HG03520 (cell line): ENCODE measurements around the gene KCNJ6.
"Not testable (repeated sequence)": the region's sequence is repeated elsewhere in the genome, so short reads cannot be mapped to it uniquely, and the experiment has no call there.

Experiments
- ATAC-seq: cut with Tn5 transposase; IDR thresholded peaks from one replicate; pipeline ENCODE4 v1.9.1; 2021; ENCODE audit warnings: mild to moderate bottlenecking, moderate library complexity; ENCODE audit not compliant: unreplicated experiment

KCNJ6 gene

DNA sequence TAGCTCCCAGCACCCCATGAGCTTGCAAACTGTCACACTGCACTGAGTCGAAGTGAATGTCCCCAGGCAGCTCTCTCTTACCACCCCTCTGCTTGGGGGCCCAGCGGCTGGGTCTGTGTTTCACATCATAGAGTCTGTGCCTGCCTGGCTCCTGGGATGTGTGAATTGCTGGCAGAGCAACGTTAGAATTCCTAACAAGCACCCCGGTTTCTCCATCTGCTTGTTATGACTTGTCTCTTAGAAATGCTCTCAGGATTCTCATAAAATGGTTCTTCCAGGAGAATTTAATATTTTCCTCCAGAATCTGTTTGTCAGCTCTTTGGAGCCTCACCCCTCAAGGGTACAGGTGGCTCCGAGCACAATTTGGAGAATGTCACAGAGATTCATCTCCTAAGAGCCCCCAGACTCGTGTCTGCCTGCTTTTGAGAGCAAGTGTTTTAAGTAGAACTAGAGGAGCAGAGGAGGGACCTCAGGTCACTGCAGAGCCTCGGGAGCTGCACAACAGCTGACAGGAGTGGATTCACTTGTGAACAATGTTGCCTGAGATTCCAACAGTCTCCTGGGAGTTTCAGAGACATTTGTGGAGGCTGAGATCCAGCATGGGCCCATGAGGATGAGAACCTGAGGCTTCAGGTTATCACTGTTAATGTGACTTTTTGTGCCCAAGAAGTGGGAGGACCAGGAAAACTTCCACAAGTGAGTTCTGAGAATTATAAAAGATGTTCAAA, 131.5 kb downstream of the KCNJ6 start:
- no peak for ATAC-seq

DNA sequence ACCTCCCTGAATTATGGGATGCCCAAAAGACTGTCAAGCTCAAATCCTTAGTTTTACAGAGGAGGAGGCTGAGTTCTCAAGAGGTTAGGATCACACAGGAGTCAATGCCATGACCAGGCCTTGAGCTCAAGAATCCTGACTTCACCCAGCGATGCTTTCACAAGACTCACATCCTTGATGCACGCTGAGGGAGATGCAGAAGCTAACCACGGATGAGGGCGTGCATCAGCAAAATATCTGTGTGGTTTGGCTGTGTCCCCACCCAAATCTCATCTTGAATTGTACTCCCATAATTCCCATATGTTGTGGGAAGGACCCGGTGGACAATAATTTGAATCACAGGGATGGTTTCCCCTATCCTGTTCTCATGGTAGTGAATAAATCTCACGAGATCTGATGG, 133.2 kb downstream of the KCNJ6 start:
- no peak for ATAC-seq

DNA sequence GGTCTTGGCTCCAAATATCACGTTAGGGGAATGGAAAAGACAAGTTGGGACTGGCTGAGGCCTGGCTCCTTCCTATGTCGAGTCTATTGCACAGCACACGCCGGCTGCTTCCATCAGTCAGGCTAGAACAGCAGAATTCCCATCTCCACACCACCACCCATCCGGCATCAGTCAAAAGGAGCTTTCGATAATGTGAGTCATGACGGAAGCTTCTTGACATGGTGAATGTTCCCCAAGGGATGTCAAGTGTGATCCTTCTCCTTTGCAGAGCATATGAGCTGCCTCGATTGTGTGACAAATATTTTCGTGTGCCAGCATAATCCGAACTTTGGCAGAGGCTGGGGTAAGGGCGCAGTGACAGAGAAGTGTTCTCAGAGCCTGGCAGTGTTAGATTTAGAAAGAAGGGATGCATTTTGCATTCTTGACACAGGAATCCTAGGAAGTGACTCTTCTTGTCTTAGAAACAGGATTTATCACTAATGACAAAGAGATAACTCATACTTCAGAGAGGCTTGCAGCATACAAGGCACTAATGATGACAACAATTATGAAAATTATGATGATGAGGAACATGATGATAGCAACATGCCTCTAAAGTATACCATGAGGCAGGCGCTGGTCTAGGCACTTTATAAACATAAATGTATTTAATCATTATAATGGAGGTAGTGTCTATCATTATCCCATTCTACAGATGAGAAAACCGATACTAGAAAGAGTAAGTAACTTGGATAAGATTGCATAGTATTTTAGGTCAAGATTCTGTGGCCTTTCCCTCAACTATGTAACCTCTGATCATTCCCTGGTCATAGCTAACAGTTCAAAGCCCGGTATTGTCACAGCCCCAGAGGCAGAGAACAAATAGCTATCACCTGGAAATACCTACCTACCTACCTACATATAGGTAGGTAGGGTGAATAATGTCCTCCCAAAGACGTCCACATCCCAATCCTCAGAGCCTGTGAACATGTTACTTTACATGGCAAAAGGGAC, 135.0 kb downstream of the KCNJ6 start:
- no peak for ATAC-seq

DNA sequence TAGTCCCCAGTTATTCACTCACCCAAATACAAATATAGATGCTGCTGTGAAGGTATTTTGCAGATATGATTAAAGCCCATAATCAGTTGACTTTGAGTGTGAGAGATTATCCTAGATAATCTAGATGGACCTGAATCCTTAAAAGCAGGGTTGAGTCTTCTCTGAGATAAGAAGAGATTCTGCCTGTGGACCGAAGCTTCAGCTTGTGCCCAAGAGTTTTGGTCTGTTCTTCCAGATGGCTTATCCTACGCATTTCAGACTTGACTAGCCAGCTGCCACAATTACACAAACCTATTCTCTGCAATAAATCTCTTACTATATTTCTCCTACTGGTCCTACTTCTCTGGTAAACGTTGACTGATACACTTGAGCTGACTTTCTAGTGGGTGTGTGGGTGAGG, 145.1 kb downstream of the KCNJ6 start:
- no peak for ATAC-seq

DNA sequence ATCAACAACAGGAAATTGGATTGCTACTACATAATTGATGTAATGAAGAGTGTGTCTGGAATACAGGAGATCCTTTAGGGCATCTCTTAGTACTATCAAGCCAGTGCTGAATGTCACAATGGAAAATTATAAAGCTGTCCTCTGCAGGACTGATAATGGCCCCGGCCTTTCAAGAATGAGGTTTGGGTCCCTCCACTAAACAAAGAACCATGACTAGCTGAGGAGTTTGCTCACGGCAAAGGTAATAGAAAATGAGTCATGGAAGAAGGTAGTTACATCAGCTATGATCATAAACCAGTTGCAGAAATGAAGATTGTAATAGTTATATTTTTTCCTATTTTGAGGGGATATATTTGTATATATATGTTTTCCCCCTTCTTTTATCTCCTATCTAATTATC, 145.8 kb downstream of the KCNJ6 start:
- no peak for ATAC-seq

DNA sequence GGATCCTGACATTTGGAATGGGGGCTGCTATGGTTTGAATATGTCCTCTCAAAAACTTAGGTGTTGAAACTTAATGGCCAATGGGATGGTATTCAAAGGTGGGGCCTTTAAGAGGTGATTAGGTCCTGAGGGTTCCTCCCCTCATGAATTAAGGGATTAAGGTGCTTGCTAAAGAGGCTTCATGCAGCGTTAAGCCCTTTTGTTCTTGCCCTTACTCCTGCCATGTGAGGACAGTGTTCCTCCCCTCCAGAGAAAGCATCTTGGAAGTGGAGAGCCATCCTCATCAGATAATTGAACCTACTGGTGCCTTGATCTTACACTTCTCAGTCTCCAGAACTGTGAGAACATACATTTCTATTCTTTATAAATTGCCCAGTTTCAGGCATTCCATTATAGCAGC, 146.6 kb downstream of the KCNJ6 start:
- no peak for ATAC-seq

DNA sequence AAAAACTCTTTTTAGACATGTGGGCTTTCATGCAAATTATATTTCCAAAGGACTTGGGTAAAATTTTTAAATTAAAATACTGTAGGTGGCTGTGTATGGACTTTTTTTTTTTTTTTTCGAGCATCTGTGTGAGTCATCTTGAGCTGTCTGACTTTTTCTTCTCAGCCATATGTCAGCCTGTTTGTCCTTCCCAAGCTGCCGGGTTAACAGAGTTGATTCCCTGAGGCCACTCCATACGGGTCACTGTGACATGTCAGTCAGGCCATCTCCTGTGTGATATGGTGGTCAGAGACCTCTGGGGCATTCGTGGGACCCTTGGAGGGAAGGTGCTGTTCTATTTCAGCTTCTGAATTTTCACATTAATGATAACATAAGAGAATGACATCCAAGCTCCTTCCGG, 148.3 kb downstream of the KCNJ6 start:
- ATAC-seq = no peak

DNA sequence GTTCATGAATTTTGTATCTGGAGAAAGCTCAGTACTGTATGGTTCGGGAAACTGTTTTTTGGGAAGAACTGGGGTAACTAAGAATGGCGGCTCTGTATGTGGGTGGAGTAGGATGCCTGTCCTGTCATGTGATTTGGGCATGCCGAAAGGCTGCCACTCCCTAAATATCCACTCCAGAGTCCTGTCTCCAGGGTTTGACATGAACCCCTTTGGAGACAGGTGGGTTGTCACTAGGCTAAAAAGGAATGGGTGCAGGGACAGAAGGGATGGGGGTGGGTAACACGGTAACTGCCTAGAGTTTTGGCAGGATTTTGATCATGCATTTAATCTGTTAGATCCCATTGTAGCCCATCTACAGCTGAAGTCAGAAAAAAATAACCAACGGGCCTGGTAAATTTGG, 150.1 kb downstream of the KCNJ6 start:
- ATAC-seq = no peak

DNA sequence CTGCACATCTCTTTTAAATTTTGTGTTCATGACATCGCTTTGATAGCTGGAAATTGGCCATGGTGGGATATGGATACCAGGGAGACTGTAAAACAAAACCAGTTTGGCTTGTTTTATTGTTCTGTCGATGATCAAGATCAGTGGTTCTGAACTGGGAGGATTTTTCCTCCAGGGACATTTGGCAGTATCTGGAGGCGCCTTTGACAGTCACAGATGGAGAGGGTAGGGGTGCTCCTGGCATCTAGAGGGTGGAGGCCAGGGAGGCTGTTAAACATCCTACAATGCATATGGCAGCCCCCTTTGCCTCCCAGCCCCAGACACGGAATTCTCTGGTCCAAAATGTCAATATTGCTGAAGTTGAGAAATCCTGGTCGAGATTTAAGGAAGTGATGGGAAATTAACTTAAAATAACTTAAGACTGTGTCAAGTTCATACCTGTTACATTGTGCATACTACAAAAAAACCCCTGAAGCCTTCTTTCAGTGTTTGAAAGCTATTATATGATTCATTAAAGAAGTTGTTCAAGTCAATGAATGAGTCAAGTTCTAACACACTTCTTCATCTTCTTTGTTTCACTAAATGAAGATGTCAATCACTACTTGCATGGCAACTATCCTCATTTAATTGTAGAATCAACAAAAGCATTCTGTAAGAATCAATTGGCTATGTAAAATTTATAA, 150.9 kb downstream of the KCNJ6 start:
- no peak for ATAC-seq

DNA sequence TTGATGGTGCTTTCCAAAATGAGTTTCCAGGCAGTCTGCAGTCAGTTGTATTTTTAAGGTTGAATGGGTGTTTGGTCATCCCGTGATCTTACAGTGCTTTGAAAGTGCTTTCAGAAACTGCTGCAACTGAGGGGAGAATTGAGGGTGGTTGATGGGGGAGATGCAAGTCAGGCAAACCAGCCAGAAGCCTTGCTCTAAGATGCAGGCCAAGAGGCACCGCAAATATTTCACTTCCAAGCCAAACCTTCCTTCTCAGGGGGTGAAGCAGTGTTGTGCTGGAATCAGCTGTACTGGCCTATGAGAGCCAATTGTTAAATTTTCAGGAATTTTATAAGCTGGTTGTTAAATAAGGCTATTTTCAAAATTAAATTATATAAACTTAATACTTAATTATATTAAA, 151.6 kb downstream of the KCNJ6 start:
- ATAC-seq = no peak

DNA sequence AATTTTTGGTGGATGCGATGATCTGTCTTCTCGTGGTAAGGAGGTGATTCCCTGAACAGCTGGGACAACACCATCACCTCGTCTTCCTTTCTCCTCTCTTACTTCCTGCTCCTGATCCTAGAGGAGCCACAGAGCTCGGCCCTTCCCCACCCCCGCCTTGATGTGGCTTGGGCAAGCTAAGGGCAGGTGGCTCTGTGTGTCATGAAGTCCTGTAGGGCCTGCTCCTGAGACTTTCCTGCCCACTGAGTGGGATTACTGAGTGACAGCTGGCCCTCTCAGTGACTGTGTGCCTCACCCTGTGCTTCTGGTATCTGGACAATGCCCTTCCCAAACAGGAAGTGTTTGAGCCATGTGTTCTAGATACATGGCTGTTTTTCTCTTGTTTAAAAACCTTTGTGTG, 153.0 kb downstream of the KCNJ6 start:
- ATAC-seq = no peak

DNA sequence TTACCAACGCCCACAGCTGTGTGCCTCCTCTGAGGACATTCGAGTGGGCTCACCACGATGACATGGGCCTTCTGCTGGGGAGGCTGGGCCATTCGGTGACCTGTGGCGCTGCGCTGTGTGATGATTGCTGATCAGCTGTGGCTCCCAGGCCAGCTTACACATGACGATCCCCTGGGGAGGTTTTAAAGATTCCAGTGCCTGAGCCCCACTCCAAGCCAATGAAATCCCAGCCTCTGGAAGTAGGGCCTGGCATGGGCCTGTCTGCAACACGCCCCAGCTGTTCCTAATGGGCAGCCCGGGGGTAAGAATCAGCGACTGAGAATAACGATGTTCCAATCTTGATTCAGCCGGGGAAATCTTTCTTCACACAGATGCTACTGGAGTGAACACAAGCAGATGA, 153.7 kb downstream of the KCNJ6 start:
- no peak for ATAC-seq

DNA sequence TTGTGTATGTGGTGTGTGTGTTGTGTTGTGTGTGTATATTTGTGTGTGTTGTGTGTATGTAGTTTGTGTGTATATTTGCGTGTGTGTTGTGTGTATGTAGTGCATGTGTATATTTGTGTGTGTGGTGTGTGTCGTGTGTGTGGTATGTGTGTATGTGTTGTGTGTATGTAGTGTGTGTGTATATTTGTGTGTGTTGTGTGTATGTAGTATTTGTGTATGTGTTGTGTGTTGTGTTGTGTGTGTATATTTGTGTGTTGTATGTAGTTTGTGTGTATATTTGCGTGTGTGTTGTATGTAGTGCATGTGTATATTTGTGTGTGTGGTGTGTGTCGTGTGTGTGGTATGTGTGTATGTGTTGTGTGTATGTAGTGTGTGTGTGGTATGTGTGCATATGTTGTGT, 154.9 kb downstream of the KCNJ6 start:
- ATAC-seq = not testable (repeated sequence)

DNA sequence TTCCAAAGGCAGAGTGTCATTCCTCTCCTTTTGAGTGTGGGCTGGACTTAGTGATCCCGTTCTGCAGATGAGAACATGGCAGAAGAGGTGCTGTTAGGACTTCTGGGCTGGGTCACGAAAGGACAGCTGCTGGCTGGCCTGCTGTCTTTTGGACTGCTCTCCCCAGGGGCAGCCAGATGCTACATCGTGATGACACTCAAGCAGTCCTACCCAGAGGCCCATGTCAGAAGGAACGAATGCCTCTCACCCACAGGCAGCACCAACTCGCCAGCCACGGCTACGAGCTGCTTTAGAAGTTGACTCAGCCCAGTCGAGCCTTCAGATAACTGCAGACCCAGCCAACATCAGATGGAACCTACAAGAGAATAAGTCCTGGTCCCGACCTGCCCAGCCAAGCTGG, 156.5 kb downstream of the KCNJ6 start:
- no peak for ATAC-seq

DNA sequence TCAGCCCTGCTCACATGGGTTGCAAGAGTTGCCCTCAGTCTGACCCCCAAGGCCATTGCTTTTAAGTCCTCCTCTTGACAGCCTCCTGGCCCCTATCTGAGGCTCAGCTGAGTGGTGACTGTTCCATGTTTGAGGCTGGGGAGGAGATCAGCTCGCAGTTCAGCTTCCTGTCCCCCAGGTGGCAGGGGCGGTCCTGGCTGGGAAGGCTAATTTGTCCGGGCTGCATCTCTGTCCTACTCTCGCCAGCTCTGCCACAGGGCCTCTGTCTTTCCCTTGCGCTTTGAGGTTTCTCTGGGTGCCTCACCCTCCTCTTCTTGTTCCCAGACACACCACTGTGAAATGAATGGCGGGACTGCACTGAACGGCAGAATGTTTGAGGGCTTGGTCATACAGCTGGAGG, 157.3 kb downstream of the KCNJ6 start:
- no peak for ATAC-seq

DNA sequence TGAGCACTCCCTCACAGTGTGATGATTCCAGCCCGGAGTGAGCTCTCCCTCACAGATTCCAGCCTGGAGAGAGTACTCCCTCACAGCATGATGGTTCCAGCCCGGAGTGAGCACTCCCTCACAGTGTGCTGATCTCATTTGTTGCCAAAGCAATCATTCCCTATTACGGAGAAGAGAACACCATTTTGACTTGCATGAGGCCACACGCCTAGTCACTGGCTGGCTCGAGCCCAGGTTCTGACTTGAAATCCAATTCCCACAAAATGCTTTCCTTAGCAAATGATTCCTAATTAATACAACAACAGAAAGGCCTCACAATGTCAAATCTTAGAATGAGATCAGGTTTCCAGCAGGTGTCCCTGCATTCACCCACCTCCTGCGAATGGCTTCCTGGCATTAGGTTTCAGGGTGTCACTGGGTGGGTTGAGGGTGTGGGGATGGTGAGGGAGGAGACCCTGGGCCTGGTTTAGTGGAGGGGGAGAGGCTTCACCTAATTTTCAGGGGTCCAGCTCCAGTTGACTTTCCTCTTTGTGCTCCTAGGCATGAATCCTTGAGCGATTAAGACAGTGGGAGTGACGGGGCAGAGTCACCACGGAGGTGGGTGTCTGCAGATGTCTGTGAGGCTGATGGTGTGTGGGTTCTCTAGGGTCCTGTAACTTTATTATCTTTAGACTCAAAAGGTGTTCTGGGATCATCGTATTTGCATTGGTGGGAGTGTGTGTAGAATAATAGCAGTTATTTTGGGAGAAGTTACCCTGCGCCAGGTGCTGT, 158.5 kb downstream of the KCNJ6 start:
- no peak for ATAC-seq

DNA sequence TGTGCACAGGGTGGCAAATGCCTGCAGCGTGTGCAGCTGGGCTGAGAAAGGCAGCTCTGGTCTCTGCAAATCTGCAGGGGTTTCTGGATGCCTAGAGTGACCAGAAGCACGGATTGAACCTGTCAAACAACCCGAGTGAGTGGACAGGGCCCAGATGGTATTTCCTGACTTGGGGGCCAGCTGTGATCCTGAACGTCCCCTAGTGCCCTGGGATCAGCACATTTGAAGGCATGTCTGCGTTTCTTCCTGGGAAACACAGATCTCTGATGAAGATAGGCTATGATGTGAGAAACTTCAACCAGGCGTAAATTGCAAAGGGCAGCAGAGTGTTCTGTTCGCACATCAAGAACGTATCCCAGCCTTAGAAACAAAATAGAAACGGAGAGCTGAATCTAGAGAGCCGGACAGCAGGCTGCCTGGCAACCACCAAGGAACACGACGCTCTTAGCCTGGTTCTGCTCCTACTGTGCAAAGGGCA, 163.1 kb downstream of the KCNJ6 start:
- no peak for ATAC-seq

DNA sequence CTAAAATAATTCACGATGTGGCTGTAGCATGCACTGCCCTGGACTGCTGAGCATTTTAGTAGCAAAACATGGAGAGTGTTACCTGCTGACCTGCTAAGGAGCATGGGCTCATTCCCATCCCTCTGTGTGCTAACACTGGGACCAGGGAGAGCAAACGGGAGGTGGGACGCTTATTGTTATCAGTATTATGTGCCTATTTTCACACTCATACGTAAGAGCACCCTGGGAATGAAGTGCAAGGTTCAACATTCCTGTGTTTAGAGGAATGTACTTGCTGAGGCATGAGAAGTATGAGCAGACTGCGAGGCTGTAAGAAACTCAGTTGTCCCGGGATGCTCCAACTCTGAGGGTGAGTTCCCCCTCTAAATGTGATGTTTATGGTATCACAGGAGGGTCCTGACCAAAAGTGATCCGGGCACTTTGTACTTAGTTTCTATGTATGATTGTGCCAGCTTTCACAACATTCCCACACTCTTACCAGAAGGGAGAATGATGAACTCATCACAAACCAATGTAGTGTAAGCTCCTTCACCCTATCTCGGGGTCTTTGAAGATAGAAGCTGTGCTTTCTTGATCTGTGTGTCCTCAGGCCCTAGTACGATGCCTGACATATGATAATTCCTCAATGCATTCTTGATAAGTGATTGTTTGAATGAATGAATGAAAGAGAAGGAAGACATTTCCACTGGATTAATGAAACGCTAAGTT, 164.8 kb downstream of the KCNJ6 start:
- no peak for ATAC-seq

DNA sequence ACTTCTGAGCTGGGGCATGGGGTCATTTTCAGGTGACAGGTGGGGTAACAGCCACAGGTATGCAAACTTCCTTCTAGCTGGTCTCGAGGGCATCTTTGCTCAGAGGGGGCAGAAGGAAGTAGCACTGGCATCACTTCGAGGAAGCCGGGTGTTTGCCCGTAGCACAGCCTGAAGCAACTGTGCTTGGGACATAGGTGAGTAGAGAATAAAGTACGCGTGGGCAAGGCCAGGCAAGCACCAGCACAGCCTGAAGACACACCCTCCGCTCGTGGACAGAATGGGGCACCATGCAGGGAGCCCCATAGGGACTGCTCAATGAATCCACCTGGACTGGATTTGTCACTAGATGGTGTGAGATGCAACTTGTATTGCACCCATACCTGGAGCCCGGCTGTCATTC, 167.1 kb downstream of the KCNJ6 start:
- ATAC-seq = no peak

DNA sequence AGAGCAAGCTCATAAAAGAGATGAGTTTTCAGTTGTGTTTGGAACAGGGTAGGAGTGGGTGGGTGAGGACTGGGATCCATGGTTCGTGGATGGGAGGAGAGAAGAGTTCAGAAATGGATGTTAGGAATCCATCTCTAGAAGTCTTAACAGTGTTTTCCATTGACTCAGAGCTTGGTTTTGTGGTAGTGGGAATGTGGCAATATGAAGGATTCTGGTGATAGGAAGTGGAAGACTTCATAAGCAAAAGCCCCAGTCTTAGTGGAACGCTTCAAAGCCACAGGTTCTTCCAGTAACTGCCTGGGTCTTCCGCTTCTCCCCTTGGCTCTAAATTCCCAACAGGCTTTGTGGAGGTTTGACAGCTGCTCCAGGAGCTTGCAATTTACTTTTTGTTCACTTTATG, 167.9 kb downstream of the KCNJ6 start:
- ATAC-seq = no peak
